CD4-positive, alpha-beta T cell (primary cell): ENCODE data around the gene PIK3C3. TPM values are rescaled to one million over a fixed set of nuclear protein-coding genes. Genes with fewer than 3 reads are reported as not detected.

Experiments
- ATAC-seq: fragments of 200-7000 bp; cut with Tn5 transposase; one replicate; pipeline ENCODE4 v1.10.0; 2022; ENCODE audit warnings: mild to moderate bottlenecking; ENCODE audit not compliant: poor library complexity
- CTCF ChIA-PET: fragments of 350-600 bp; sonication (Branson Sonifier 250); formaldehyde crosslinking; loops from one replicate; lab custom pipeline; 2021; ENCODE audit warnings: antibody characterized with exemption, inconsistent platforms; lab: Charles Lee
- POLR2A ChIA-PET: fragments of 350-600 bp; sonication (Branson Sonifier 250); formaldehyde crosslinking; loops from one replicate; lab custom pipeline; 2021; ENCODE audit warnings: antibody characterized with exemption, inconsistent platforms; lab: Charles Lee
- DNase-seq, 14 experiments: peaks; one replicate each; pipeline ENCODE4 v3.0.0-alpha.2; 2013 to 2020; ENCODE audit warnings: mixed read lengths in 2 of 14
- H3K27ac ChIP-seq, 2 donors: one replicate each; pipeline versions ENCODE4 v1.5.1 to v1.7.0; 2013; ENCODE audit warnings: low read length in 2 of 2, low read depth in 1 of 2, mild to moderate bottlenecking in 1 of 2
- H3K27me3 ChIP-seq, 2 experiments: 1 replicate in 1 of 2; 2 replicates in 1 of 2; pipeline versions ENCODE4 v1.6.1 to v1.7.0; 2013; ENCODE audit warnings: low read length in 2 of 2, control low read depth in 1 of 2, mild to moderate bottlenecking in 1 of 2, moderate library complexity in 1 of 2; ENCODE audit not compliant: insufficient read depth in 2 of 2, control insufficient read depth in 1 of 2
- H3K36me3 ChIP-seq: one replicate; pipeline ENCODE4 v1.6.1; 2013; ENCODE audit warnings: low read length, control low read depth; ENCODE audit not compliant: insufficient read depth
- H3K4me1 ChIP-seq: one replicate; pipeline ENCODE4 v1.6.1; 2013; ENCODE audit warnings: low read length, control low read depth; ENCODE audit not compliant: insufficient read depth
- H3K4me3 ChIP-seq: one replicate; pipeline ENCODE4 v1.5.1; 2013; ENCODE audit warnings: mild to moderate bottlenecking, low read length, moderate library complexity
- H3K9me3 ChIP-seq, 2 experiments: 1 replicate in 1 of 2; 2 replicates in 1 of 2; pipeline versions ENCODE4 v1.6.1 to v1.7.0; 2013; ENCODE audit warnings: low read length in 2 of 2, mild to moderate bottlenecking in 2 of 2, control low read depth in 1 of 2, moderate library complexity in 1 of 2; ENCODE audit not compliant: control insufficient read depth in 1 of 2, insufficient read depth in 1 of 2
- H3K27ac Mint-ChIP-seq: one replicate; pipeline ENCODE4 v1.8.0; 2020; ENCODE audit warnings: mixed read lengths
- H3K27me3 Mint-ChIP-seq: one replicate; pipeline ENCODE4 v1.8.0; 2021; ENCODE audit warnings: mixed read lengths
- H3K36me3 Mint-ChIP-seq: one replicate; pipeline ENCODE4 v1.8.0; 2021; ENCODE audit warnings: low read depth, mixed read lengths
- H3K4me1 Mint-ChIP-seq: one replicate; pipeline ENCODE4 v1.8.0; 2021; ENCODE audit warnings: low read depth, mixed read lengths
- H3K4me3 Mint-ChIP-seq: one replicate; pipeline ENCODE4 v1.8.0; 2020; ENCODE audit warnings: mild to moderate bottlenecking, mixed read lengths
- H3K9me3 Mint-ChIP-seq: one replicate; pipeline ENCODE4 v1.8.0; 2020; ENCODE audit warnings: mixed read lengths
- CTCF ChIP-seq: fragments of 200-600 bp; IDR thresholded peaks from one replicate; pipeline ENCODE4 v1.8.0; 2022; ENCODE audit warnings: antibody characterized with exemption, mild to moderate bottlenecking
- intact Hi-C, 2 experiments: fragments of 100-400 bp; cut with DNase I in 1 of 2; cut with micrococcal nuclease in 1 of 2; formaldehyde crosslinking; loops; one replicate each; pipeline versions ENCODE4 v1.15.1 to v1.9.0; 2023 to 2025; cut with DNase I, micrococcal nuclease
- total RNA-seq, 174 experiments: library from RNA in 2 of 174; stranded (reverse) in 2 of 174; gene quantifications; one replicate each; pipeline ENCODE4 v1.2.3 and lab custom pipeline; 2021 to 2026

PIK3C3 gene
- total RNA-seq, 2 experiments from 2014 or later = 33.5 to 34.2 TPM

DNA sequence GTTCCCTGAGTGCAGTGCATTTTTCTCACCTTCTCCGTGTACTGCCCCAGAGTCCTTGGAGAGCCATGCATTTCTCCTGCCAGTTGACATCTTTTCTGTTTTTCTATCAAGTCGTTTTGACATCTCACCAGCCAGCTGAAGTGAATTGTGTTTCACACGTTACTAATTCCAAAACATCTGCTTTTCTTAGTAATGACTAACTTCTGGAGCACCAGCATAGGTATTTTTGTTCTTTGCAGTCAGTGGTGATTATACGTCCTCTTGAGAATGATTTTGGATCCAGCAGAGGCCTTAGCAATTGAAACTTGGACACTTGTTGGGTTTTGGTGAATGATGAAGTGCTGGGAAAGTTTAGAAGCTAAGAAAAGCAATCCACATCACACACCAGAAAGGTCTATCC lies 112.5 kb downstream of the PIK3C3 start:
- no peaks in the 10 kb centered on the region for H3K4me1 ChIP-seq
- intact Hi-C loops = no loop called here
- H3K4me3 ChIP-seq = no peak overlapping the region
- Mint-ChIP-seq H3K4me3 (no peak overlapping the region), H3K4me1 (no peaks in the 10 kb centered on the region), H3K27me3 (no peaks in the 10 kb centered on the region), H3K27ac (no peak overlapping the region), H3K9me3 (no peaks in the 10 kb centered on the region), H3K36me3 (peaks cover 89% of the 10 kb centered on the region)
- no peaks in the 10 kb centered on the region for H3K9me3 ChIP-seq
- ChIA-PET POLR2A (no interaction called here), CTCF (interaction anchor here (1.1 kb wide), 1 partner anchor 14 kb away, joined by 4 read pairs; no protein-coding TSS in a partner anchor)
- no peak for TF ChIP-seq CTCF
- H3K27me3 ChIP-seq = no peaks in the 10 kb centered on the region
- ATAC-seq = no peak
- H3K36me3 ChIP-seq = peaks cover 48% of the 10 kb centered on the region
- DNase-seq = no peak
- H3K27ac ChIP-seq = no peak overlapping the region

GRCh38 chr18:42068030-42068429 lies 113.0 kb downstream of the PIK3C3 start:
- no peak for TF ChIP-seq CTCF
- Histone ChIP-seq H3K27me3 (no peaks in the 10 kb centered on the region), H3K27ac (no peak overlapping the region), H3K4me3 (no peak overlapping the region), H3K4me1 (no peaks in the 10 kb centered on the region), H3K36me3 (peaks cover 49% of the 10 kb centered on the region), H3K9me3 (no peaks in the 10 kb centered on the region)
- Mint-ChIP-seq H3K27ac (no peak overlapping the region), H3K4me3 (no peak overlapping the region), H3K36me3 (peaks cover 89% of the 10 kb centered on the region), H3K27me3 (no peaks in the 10 kb centered on the region), H3K9me3 (no peaks in the 10 kb centered on the region), H3K4me1 (peaks cover 3% of the 10 kb centered on the region)
- ChIA-PET CTCF (interaction anchor here (0.6 kb wide), 1 partner anchor 24 kb away, joined by 3 read pairs; no protein-coding TSS in a partner anchor), POLR2A (no interaction called here)
- intact Hi-C loops = no loop called here
- ATAC-seq (no peak), DNase-seq (no peak)

DNA sequence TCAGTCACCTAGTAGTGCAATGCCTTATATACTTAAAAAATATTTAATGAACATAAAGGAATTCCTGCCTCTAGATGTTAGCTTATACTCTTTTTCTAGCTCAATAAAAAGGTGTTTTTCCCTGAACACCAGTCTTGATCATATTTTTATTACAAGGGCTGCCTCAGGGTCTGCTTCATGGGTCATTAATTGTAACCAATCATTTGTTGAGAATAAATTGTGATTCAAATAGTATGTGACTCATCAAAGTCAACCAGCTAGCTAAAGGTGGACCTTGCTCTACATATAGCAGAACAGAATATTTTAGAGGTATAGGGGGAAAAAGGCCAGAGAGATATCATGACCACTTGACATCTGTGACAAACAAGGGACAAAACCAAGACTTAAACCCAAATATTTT lies 114.0 kb downstream of the PIK3C3 start:
- Mint-ChIP-seq H3K27me3 (no peaks in the 10 kb centered on the region), H3K27ac (no peak overlapping the region), H3K9me3 (no peaks in the 10 kb centered on the region), H3K4me3 (no peak overlapping the region), H3K4me1 (peaks cover 5% of the 10 kb centered on the region), H3K36me3 (peaks cover 92% of the 10 kb centered on the region)
- ChIA-PET CTCF (no interaction called here), POLR2A (no interaction called here)
- intact Hi-C loops = no loop called here
- H3K27me3 ChIP-seq = no peaks in the 10 kb centered on the region
- no peak overlapping the region for H3K27ac ChIP-seq
- no peak for TF ChIP-seq CTCF
- H3K4me1 ChIP-seq = no peaks in the 10 kb centered on the region
- no peak overlapping the region for H3K4me3 ChIP-seq
- ATAC-seq = no peak
- no peaks in the 10 kb centered on the region for H3K9me3 ChIP-seq
- peaks cover 58% of the 10 kb centered on the region for H3K36me3 ChIP-seq
- DNase-seq = no peak
